Measurements from ENCODE around the gene PEX16. TPM values are rescaled to one million over a fixed set of nuclear protein-coding genes. Genes with fewer than 3 reads are reported as not detected.

PEX16 gene
- total and polyA plus RNA-seq, 9 of the 15 experiments (the other 6 are each of a cell fraction or from before 2014, with no cell fraction given), result 1.5 to 43.9 (median 14.6) TPM

- TF ChIP-seq CSDE1 (IDR thresholded peaks at IDR 0.05) (peak in 1 of 2 experiments; percentile 95; a peak in 2 of 4 replicates), NONO (IDR thresholded peaks at IDR 0.05; ENCODE audit: low read depth in 2 of 2, low read length in 1 of 2) (peak in 1 of 2 experiments; percentile 99; a peak in 2 of 4 replicates), VEZF1 (CRISPR knock-in tag; IDR thresholded peaks at IDR 0.05) (peak; percentile 63), SMARCB1 (IDR thresholded peaks at IDR 0.05; ENCODE audit: insufficient read length, low read depth) (no peak), DACH1 (IDR thresholded peaks at IDR 0.05; ENCODE audit: partially characterized antibody) (peak; percentile 25), AFF4 (CRISPR knock-in tag; IDR thresholded peaks at IDR 0.05) (no peak), E2F5 (CRISPR knock-in tag; IDR thresholded peaks at IDR 0.05) (no peak), ZNF134 (CRISPR knock-in tag; conservative IDR thresholded peaks at IDR 0.05) (peak; percentile 73), CHD7 (IDR thresholded peaks at IDR 0.05; ENCODE audit: low read depth, low read length) (no peak)
These were observed 18.1 kb downstream of the PEX16 start (continued) for GRCh38 chr11:45899448-45900174.

All from K562 (cell line).